Measurements from ENCODE around the gene SPATS2. TPM values are rescaled to one million over a fixed set of nuclear protein-coding genes. Genes with fewer than 3 reads are reported as not detected.
"Not testable (repeated sequence)": the region's sequence is repeated elsewhere in the genome, so short reads cannot be mapped to it uniquely, and the experiment has no call there.

Gene SPATS2
- total RNA-seq, 1 donor, result 34.1 TPM

DNA sequence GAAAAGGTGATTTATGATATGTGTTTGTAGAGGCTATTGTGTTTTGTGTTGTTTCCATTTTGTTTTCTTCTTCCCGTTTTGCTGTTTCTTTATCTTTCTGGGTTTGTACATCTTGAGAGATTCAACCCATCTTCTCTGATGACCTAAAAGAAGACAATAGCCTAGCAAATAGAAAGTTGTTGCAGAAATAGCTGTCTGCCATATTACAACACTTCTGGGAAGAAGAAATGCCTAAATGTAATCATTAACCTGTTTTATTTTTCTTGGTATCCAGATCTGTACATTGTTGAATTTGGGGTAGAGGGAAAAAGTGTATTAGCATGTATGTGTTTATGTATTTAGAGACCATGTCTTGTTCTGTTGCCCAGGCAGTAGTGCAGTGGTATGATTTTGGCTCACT, 50.3 kb downstream of the SPATS2 start:
- TF ChIP-seq, protein P1, sequence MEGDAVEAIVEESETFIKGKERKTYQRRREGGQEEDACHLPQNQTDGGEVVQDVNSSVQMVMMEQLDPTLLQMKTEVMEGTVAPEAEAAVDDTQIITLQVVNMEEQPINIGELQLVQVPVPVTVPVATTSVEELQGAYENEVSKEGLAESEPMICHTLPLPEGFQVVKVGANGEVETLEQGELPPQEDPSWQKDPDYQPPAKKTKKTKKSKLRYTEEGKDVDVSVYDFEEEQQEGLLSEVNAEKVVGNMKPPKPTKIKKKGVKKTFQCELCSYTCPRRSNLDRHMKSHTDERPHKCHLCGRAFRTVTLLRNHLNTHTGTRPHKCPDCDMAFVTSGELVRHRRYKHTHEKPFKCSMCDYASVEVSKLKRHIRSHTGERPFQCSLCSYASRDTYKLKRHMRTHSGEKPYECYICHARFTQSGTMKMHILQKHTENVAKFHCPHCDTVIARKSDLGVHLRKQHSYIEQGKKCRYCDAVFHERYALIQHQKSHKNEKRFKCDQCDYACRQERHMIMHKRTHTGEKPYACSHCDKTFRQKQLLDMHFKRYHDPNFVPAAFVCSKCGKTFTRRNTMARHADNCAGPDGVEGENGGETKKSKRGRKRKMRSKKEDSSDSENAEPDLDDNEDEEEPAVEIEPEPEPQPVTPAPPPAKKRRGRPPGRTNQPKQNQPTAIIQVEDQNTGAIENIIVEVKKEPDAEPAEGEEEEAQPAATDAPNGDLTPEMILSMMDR (IDR thresholded peaks at IDR 0.05; ENCODE audit: insufficient read depth, low read length), result no peak
- no peak overlapping the region for H3K4me3 ChIP-seq (ENCODE audit: low read depth, low read length)
- no peak for DNase-seq (ENCODE audit: low read depth)

GRCh38 chr12:49420556-49420955, 53.3 kb downstream of the SPATS2 start:
- no peak overlapping the region for H3K4me3 ChIP-seq (ENCODE audit: low read depth, low read length)
- DNase-seq (ENCODE audit: low read depth), result no peak
- TF ChIP-seq, protein P1 (IDR thresholded peaks at IDR 0.05; ENCODE audit: insufficient read depth, low read length), result no peak

DNA sequence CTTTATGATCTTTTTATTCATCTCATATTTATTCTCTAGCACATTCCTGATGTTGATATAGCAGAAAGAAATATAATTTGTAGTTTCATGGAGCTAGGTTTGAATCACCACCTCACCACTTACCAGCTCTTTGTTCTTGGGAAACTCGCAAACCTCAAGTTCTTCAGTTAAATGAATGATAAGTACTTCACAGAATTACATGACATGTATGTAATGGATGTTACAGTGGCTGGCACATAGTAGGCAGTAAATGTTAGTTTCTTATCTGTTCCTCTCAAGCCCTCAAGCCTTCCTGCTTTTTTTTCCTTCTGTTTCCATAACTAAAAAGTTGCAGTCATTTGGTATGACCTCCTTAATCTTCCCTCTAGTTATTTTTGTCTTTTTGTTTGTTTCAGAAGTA, 54.9 kb downstream of the SPATS2 start:
- TF ChIP-seq, protein P1 (IDR thresholded peaks at IDR 0.05; ENCODE audit: insufficient read depth, low read length), result no peak
- no peak for DNase-seq (ENCODE audit: low read depth)
- H3K4me3 ChIP-seq (ENCODE audit: low read depth, low read length), result no peak overlapping the region

GRCh38 chr12:49428793-49429192, 61.5 kb downstream of the SPATS2 start:
- DNase-seq (ENCODE audit: low read depth), result peak; percentile 72
- TF ChIP-seq, protein P1 (IDR thresholded peaks at IDR 0.05; ENCODE audit: insufficient read depth, low read length), result no peak
- no peak overlapping the region for H3K4me3 ChIP-seq (ENCODE audit: low read depth, low read length)

GRCh38 chr12:49432616-49433015, 65.4 kb downstream of the SPATS2 start:
- no peak overlapping the region for H3K4me3 ChIP-seq (ENCODE audit: low read depth, low read length)
- TF ChIP-seq, protein P1 (IDR thresholded peaks at IDR 0.05; ENCODE audit: insufficient read depth, low read length), result no peak
- DNase-seq (ENCODE audit: low read depth), result no peak

GRCh38 chr12:49436799-49437198, 69.5 kb downstream of the SPATS2 start:
- not testable (repeated sequence) for DNase-seq (ENCODE audit: low read depth); H3K4me3 ChIP-seq (ENCODE audit: low read depth, low read length)

DNA sequence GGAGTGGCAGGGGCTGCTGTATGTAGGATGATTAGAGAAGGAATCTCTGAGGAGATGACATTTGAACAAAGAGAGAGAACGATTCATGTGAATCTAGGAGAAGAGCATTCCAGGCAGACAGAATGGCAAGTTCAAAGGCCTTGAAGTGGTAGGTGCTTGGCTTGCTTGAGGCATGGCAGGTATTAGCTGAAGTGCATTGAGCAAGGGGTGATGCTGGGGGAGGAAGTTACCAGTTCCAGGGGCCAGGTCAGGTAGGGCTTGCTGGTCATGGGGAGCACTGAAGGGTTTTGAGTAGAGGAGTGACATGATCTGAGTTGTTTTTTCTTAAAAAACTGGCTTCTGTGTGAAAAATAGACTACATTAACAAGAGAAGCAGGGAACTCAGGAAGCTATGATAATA, 71.8 kb downstream of the SPATS2 start:
- DNase-seq (ENCODE audit: low read depth), result no peak
- H3K4me3 ChIP-seq (ENCODE audit: low read depth, low read length), result no peak overlapping the region
- TF ChIP-seq, protein P1 (IDR thresholded peaks at IDR 0.05; ENCODE audit: insufficient read depth, low read length), result no peak

All from fibroblast of the aortic adventitia (primary cell).